NCI-H1092 (cell line): ENCODE measurements around the gene MAGED4.
"Not testable (repeated sequence)": the region's sequence is repeated elsewhere in the genome, so short reads cannot be mapped to it uniquely, and the experiment has no call there.

Source experiments
- DNase-seq: peaks from one replicate; lab custom pipeline; 2025; lab: John Stamatoyannopoulos, UW

The MAGED4 gene, protein sequence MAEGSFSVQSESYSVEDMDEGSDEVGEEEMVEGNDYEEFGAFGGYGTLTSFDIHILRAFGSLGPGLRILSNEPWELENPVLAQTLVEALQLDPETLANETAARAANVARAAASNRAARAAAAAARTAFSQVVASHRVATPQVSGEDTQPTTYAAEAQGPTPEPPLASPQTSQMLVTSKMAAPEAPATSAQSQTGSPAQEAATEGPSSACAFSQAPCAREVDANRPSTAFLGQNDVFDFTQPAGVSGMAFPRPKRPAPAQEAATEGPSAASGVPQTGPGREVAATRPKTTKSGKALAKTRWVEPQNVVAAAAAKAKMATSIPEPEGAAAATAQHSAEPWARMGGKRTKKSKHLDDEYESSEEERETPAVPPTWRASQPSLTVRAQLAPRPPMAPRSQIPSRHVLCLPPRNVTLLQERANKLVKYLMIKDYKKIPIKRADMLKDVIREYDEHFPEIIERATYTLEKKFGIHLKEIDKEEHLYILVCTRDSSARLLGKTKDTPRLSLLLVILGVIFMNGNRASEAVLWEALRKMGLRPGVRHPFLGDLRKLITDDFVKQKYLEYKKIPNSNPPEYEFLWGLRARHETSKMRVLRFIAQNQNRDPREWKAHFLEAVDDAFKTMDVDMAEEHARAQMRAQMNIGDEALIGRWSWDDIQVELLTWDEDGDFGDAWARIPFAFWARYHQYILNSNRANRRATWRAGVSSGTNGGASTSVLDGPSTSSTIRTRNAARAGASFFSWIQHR

DNA sequence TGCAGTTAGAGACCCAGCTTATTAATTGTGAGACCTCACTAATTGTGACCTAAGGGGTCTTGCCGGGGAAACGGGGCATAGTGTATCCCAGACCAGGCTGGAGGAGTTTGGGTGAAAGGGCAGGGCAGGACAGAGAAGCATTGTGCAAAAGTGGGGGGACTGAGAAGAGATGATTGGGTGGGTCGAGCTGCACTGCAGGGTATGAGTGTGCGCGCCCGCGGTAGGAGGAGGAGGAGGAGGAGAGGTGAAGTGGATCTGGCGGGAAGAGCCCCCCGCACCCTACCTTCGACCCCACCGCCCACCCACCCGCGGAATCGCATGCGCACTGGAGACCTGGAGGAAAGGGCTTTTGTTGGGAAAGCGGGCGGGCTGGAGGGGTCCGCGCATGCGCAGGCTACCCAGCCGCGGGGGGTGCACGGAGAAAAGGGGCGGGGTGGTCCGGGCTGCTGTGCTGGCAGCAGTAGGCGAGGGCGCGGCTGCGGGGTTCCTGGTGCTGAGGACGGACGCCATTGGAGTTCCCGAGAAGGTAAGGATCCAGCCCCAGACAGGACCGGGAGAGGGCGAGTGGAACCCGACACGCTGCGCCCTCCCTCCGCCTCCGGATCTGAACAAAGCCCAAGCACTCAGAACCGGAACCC is at the start of gene MAGED4:
Gene MAGED4, plus strand, starts transcription at position 449 of the 638 bp plus-strand sequence. CDS start 1,035 bp downstream, outside the sequence.
- not testable (repeated sequence) for DNase-seq

DNA sequence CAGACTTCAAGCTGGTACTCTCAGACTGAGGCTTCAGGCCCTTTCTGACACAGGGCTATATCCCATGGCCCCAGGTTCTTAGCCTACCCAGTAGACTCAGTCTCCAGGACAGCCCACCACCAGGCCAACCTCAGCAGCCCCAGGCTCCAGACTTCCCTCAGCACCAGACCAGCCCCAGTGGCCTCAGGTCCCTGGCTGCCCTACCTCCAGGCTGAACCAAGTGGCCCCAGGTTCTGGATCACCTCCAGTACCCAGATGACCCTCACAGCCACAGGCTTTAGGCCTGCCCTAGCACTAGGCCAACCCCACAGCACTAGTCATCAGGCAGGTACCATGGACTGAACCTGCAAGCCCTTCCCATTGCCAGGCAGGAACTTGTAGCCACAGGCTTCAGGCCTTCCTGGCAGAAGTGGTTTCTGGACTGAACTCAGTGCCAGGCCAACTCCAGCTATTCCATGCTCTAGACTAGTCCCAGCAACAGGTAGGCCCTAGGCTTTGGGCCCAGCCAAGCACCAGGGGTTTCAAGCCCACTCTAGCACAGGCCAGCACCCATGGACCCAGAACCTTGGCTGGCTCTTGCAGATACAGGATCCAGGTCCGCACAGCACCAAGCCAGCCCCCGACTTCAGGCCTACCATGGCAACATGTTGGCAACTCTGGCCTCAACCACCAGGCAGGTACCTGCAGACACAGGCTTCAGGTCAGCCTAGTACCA is 45.7 kb upstream of the MAGED4 start:
- no peak for DNase-seq

DNA sequence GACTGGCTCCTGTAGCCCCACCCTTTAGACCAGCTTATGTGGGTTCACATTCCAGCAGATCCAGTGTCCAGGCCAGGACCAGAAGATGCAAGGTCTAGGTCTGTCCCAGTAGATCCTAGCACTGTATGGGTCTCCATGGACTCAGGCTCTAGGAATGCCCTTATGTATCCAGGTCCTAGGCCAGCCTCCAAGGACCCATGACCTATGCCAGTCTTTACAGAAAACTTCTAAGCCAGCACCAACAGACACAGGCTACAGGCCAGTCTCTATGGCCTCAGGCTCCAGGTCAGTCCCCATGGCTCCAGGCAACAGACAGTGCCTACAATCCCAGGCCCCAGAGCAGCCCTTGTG is 45.2 kb upstream of the MAGED4 start:
- DNase-seq: no peak

DNA sequence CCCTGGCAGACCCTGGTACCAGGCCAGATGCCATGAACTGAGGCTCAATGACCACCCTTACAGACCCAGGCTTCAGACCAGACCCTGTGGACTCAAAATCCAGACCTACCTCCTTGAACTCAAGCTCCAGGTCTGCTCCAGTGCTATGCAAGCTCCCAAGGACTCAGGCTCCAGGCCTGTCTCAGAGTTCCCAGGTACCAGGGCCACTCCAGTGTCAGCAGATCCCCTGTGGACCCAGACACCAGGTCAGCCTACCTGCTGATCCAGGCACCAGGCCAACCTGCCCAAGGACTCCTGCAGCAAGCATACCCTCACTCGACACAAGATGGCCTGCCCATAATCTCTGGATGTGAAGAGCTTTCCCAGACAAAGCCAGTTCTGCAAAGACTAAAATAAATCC is 44.7 kb upstream of the MAGED4 start:
- no peak for DNase-seq

DNA sequence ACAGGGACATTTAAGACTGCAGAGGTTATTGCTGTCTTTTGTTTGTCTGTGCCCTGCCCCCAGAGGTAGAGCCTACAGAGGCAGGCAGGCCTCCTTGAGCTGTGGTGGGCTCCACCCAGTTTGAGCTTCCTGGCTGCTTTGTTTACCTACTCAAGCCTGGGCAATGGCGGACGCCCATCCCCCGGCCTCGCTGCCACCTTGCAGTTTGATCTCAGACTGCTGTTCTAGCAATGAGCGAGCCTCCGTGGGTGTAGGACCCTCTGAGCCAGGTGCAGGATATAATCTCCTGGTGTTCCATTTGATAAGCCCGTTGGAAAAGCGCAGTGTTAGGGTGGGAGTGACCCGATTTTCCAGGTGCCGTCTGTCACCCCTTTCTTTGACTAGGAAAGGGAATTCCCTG is 34.0 kb upstream of the MAGED4 start:
- not testable (repeated sequence) for DNase-seq

DNA sequence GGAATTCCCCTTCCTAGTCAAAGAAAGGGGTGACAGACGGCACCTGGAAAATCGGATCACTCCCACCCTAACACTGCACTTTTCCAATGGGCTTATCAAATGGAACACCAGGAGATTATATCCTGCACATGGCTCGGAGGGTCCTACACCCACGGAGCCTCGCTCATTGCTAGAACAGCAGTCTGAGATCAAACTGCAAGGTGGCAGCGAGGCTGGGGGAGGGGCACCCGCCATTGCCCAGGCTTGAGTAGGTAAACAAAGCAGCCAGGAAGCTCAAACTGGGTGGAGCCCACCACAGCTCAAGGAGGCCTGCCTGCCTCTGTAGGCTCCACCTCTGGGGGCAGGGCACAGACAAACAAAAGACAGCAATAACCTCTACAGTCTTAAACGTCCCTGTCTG is 24.5 kb upstream of the MAGED4 start:
- DNase-seq: not testable (repeated sequence)

DNA sequence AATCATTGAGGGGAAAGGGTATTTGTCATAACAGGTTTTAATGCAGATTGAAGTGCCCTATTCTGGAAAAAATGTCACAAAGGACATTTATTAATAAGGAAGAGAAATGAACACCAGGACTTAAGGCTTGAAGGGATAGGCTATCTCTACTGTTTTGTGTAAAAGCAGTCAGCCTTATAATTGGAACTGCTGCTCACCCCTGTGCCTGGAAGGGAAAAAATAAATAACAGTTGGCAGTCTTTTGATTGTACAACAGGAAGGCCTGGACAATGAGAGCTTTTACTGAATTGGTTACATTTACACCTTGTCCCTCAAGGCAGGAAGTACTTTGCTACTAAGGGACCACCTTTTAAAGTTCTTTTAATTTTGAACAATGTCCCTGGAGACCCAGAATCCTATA is 17.8 kb upstream of the MAGED4 start:
- no peak for DNase-seq

DNA sequence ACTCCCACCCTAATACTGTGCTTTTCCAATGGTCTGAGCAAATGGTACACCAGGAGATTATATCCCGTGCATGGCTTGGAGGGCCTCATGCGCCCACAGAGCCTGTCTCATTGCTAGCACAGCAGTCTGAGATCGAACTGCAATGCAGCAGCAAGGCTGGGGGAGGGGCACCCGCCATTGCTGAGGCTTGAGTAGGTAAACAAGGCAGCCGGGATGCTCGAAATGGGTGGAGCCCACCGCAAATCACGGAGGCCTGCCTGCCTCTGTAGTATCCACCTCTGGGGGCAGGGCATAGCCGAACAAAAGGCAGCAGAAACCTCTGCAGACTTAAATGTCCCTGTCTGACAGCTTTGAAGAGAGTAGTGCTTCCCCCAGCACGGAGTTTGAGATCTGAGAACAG is 13.6 kb upstream of the MAGED4 start:
- DNase-seq: not testable (repeated sequence)

DNA sequence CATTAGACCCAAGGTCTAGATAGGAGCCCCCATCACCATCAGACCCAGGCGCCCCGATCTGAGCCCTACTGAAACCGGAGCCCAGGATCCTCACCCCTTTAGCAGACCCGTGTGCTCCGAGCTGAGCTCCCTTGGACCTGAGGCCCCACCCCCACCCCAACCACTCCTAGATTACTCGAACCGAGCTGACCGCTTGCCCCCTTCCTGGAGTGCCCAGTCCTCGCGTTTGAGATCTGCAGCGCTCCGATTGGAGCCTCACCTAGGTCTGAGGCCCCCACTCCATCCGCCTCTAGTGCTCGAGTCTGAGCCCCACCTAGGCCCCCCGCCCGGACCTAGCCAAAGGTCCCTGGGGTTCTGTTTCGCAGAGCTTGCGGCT is 378 bp downstream of the MAGED4 start:
- not testable (repeated sequence) for DNase-seq

DNA sequence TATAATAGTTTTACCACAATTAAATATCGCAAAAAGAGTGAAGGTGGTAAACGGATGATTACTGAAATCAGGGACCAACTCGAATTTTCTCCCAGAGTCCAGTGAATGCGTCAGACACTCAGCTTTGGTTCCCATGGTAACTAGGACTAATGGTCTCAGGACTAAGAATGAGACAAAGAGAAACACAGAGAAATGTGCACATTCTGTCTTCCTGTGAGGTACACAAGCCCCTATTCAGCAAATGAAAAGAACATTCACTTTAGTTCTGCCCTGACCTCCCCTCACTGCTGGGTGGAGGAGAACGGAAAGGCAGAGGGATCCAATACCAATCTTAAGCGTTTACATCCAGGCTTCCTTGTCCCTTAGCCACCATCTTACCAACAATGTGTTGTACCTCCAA is 26.7 kb downstream of the MAGED4 start:
- DNase-seq: not testable (repeated sequence)

DNA sequence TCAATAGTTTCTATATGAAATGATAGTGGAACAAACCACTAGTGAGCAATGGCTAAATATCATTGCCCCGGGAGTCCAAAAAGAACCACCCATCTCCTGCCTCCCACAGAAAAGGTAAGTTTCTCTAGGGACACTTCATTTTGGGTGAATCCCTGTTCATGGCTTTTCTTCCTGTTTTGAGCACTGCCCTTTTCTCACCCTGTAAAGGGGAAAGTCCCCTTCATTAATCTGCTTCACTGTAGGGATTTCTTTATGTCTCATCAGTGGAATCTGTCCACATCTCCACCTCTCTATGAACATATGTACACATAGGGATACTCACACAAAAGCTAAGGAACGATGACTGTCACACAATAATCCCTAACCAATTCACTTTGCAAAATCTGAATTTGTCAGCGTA is 28.6 kb downstream of the MAGED4 start:
- no peak for DNase-seq

DNA sequence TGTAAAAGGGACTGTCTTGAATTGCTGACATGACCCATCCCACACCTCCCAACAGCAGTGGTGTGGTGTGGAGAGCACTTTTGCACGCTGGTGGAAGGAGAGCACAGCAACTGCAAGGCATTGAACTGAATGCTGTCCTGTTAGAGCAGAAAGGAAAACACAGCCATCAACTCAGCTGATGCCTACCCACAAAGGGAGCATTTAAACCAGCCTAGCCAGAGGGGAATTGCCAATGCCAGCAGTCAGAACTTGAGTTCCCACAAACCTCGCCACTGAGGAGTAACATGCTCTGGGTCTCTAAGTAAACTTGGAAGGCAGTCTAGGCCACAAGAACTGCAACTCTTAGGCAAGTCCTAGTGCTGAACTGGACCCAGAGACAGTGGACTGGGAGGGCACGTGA is 31.9 kb downstream of the MAGED4 start:
- DNase-seq: no peak

DNA sequence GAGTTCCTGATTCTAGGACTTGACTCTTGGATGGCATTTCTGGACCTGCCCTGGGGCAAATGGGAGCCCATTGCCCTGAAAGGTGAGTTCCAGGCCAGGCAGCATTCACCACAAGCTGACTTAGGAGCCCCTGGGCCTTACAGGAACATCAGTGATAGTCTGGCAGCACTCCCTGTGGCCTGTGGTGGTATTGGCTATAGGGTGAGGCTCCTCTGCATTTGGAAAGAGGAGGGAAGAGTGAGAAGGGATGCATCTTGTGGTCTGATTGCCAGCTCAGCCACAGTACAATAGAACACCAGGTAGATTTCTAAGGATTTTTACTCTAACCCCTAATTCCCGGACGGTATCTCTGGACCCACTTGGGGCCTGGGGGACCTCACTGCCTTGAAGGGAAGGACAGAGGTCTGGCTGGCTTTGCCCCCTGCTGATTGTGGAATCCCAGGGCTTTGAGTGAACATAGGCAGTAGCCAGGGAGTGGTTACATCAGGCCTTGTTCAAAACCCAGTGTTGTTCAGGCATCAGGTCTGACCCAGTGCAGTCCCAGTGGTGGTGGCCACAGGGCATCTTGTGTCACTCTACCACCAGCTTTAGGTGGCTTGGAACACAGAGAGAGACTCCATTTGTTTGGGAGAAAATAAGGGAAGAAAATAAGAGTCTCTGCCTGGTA is 32.9 kb downstream of the MAGED4 start:
- DNase-seq: no peak

DNA sequence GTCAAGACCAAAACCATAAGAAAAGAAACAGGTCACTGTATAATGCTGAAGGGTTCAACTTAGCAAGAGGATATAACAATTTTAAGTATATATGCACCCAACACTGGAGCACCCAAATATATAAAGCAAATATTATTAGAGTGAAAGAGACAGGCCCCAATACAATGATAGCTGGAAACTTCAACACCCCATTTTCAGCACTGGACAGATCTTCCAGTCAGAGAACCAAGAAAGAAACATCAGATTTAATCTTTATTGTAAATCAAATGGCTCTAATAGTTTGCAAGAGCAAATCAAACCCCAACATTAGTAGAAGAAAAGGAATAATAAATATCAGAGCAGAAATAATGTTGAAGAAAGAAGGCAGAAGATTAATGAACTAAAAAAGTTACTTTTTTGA is 36.2 kb downstream of the MAGED4 start:
- no peak for DNase-seq
